ENCODE results near the gene TMEM208.

Gene TMEM208

DNA sequence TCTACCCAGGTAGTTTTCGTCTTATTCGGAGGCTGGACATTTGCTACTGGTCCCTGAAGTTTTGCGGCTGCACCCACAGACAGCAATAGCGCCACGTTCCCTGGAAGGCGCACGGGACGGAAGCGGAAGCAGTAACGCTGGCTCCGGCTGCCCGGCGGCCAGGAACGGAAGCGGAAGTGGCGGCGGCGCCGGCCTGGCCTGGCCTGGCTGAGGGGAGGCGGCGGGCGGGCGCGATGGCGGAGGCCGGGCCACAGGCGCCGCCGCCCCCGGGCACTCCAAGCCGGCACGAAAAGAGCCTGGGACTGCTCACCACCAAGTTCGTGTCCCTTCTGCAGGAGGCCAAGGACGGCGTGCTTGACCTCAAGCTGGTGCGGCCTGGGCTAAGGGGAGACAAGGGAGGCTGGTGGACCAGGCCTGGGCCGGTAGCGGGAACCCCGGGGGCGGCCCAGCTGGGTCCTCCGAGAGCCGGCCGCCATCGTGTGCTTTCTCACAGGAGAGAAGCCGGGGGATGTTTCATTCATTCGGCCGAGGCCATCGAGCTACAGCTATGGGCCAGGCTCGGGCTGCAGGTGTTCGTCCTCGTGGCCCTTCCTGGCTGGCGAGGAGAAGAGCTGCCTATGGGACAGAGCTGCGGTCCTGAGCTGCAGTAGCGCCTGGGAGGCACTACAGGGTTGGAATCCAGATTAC, 34.8 kb upstream of the TMEM208 start, which contains the start of gene E2F4:
TSS of gene E2F4 (plus strand) at position 161 of the 687 bp plus-strand sequence. CDS start at position 234, 73 bp downstream.
- peak; percentile 84 for DNase-seq (ENCODE audit: low read depth)

DNA sequence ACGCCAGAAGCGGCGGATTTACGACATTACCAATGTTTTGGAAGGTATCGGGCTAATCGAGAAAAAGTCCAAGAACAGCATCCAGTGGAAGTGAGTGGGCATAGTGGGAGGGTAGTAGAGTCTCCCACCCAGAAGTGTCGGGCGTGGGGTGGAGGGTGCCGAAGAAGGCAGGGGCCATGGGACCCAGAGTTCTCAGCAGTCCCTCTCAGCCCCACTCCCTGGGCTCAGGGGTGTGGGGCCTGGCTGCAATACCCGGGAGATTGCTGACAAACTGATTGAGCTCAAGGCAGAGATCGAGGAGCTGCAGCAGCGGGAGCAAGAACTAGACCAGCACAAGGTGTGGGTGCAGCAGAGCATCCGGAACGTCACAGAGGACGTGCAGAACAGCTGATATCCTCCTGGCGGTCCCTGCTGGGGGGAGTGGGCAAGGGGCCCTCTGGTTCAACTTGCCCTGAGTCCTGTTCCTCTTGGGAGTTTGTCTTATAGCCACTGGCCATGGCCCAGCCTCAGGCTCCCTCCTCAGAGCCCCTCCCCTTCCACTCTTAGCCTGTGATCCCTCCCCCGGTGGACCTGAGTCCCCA, 34.1 kb upstream of the TMEM208 start:
- no peak for DNase-seq (ENCODE audit: low read depth)

DNA sequence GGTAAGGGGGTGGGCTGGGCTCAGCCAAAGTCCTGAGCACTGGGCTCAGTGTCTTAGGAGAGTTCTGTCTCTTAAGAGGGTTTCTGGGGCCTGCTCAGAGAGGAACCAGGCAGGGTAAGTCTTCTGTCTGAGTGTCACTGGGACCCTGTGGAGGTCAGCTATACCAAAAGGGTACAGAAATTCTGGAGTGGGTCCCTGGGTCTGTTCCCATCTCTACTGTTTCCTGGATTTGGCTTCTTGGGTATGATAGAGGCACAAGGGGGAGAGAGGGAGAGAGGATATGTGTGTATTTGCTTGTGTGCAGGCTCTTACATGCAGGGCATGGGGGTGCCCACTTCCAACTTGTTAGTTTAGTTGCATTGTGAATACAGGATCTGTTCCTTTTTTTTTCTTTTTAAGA, 33.4 kb upstream of the TMEM208 start:
- no peak for DNase-seq (ENCODE audit: low read depth)

DNA sequence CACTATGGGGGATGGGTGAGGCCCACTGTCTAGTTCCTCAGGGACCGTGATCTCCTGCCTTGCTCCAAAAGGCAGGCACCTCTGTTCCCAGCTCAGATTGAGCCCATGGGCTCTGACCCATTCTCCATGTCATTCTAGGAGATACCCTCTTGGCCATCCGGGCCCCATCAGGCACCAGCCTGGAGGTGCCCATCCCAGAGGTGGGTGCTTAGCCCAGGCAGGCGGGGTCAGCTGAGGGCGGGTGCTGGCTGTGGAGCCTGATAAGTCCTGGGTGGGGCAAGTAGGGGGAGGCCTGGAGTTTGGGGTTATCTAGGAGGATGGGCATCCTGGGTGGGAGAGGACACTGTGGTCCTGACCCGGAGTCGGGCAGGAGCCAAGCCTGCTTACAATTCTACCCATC, 32.7 kb upstream of the TMEM208 start:
- no peak for DNase-seq (ENCODE audit: low read depth)

DNA sequence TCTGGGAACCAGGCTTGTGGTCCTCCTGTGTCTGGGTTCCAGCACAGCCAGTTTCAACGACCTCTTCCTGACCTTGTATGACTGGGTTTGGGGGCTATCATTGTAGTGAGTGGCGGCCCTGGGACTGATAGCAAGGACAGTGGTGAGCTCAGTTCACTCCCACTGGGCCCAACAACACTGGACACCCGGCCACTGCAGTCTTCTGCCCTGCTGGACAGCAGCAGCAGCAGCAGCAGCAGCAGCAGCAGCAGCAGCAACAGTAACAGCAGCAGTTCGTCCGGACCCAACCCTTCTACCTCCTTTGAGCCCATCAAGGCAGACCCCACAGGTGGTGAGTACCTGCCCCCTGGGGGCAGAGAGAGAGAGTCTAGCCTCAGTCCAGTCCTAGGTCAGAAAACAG, 31.3 kb upstream of the TMEM208 start:
- DNase-seq (ENCODE audit: low read depth), result no peak

DNA sequence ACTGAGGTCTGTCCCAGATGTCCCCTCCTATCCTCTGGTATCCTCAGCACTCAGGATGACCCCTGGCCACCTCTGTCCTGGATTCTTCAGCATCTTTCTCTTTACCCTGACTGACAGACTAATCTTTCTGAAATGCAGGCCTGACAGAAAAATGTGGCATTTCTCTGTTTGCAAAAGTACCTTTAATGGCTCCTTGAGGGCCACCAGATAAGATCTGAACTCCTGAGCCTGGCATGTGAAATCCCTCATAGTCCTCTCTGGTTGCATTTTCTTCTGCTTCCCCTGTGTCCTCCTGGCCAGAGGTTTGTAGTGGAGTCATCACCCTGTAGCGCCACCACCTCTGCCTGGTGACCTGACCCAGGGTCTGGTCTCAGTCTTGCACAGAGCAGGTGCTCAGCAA, 30.0 kb upstream of the TMEM208 start:
- DNase-seq (ENCODE audit: low read depth), result no peak

DNA sequence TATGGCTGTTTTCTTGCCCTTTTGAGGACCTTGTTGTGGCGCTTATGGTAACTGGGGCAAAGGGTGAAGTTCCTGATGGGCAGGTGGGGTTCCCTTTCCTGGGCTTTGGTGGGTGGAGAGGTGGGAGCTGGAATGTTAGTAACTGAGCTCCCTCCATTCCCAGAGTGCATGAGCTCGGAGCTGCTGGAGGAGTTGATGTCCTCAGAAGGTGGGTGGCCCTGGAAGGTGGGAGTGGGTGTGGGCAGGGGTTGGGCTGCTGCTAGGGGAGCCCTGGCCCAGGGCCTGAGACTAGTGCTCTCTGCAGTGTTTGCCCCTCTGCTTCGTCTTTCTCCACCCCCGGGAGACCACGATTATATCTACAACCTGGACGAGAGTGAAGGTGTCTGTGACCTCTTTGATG, 29.2 kb upstream of the TMEM208 start:
- DNase-seq (ENCODE audit: low read depth), result no peak

DNA sequence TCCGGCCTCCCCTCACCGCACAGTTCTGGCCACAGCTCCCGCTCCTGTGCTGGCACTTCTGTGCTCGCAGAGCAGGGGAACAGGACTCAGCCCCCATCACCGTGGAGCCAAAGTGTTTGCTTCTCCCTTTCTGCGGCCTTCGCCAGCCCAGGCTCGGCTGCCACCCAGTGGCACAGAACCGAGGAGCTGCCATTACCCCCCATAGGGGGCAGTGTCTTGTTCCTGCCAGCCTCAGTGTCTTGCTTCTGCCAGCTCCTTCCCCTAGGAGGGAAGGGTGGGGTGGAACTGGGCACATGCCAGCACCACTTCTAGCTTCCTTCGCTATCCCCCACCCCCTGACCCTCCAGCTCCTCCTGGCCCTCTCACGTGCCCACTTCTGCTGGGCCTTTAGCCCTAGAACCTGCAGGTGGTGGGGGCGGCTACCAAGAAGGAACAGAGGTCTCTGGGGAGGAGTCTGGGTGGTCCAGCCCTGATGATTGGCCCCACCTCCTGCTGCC, 28.6 kb upstream of the TMEM208 start:
- no peak for DNase-seq (ENCODE audit: low read depth)

DNA sequence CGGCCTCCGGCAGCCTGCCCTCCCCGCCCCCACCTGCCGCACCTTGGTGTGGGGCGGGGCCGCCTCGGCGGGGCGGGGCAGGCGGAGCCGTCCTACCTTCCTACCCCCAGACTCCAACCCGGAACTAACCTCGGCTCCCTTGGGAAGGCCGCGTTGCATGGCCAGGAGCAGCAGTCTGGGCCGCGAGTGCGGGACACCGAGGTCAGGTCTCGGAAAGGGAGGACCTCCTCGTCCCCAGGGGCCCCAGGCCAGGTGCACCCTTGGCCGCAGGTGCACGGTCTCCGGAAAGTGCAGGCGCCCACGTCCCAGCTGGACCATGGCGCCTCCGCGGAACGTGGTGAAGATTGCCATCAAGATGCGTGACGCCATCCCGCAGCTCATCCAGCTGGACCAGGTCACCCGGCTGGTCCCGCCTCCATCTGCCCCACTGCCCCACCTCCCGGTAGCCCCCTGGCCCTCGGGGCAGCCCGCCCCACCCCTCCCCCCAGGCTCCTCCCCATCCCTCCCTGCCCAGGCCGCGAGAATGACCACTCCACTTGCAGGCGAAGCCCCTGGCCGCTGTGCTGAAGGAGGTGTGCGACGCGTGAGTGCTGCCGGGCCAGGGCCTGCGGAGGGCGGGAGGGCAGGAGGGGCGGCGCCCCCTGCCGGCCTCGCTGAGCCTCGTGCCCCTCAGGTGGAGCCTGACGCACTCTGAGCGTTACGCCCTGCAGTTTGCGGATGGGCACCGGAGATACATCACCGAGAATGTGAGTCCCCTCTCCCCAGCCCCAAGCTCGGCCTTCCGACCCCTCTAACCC, 27.7 kb upstream of the TMEM208 start, which contains the start of gene ELMO3:
TSS of gene ELMO3 (plus strand) at position 121 of the 797 bp plus-strand sequence. CDS start at position 317, 196 bp downstream.
- DNase-seq (ENCODE audit: low read depth), result no peak

DNA sequence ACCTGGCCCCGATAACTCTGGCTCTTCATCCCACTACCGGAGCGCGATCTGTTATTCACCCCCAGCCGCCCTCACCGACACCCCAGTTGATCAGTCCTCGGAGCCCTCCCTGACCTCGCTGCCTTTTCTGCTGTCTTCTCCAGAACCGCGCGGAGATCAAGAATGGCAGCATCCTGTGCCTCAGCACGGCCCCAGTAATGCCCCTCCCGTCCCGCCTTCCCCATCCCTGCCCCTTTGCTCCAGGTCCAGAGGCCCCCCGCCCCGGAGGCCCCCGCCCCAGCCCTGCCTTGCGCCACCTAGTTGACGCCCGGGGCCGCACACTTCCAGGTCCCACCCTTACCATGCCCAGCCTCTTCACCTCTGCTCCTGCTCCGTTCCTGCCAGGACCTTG, 27.1 kb upstream of the TMEM208 start:
- DNase-seq (ENCODE audit: low read depth), result no peak

DNA sequence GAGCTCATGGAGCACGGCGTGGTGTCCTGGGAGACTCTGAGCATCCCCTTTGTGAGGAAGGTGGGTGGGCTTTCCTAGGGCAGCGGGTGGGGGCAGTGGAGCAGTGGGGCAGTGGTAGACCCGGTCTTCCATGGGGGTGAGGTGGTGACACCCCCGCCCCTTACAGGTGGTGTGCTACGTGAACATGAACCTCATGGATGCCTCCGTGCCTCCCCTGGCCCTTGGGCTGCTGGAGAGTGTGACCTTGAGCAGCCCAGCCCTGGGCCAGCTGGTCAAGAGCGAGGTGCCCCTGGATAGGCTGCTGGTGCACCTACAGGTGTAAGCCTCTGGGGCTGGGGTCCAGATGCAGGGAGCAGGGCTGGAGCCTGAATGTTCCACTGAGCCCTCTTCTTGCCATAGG, 26.4 kb upstream of the TMEM208 start:
- no peak for DNase-seq (ENCODE audit: low read depth)

DNA sequence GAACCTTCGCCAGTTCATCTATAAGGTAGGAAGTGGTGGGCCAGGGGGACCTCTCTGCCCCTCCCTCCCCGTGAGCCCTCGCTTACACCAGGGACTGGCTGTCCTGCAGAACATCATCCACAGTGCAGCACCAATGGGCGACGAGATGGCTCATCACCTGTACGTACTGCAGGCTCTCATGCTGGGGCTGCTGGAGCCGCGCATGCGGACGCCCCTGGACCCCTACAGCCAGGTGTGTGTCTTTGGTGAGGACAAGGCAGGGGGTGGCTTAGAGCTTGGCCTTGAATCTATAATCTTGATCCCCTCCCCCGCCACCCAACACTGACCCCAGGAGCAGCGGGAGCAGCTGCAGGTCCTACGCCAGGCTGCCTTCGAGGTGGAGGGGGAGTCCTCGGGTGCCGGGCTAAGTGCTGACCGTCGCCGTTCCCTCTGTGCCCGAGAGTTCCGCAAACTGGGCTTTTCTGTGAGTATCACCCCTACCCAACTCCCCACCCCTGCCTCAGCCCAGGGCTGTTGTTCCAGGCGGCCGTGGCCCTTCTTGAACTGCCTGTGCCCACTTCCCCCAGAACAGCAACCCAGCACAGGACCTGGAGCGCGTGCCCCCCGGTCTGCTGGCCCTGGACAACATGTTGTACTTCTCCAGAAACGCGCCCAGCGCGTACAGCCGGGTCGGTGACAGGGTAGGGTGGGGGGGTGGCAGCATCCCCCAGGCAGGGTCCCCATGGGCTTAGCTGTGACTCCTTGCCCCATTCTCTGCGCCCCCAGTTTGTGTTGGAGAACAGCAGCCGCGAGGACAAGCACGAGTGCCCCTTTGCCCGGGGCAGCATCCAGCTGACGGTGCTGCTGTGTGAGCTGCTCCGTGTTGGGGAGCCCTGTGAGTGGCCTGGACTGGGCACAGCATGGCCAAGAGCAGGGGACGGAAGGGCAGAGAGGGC, 25.3 kb upstream of the TMEM208 start:
- no peak for DNase-seq (ENCODE audit: low read depth)

DNA sequence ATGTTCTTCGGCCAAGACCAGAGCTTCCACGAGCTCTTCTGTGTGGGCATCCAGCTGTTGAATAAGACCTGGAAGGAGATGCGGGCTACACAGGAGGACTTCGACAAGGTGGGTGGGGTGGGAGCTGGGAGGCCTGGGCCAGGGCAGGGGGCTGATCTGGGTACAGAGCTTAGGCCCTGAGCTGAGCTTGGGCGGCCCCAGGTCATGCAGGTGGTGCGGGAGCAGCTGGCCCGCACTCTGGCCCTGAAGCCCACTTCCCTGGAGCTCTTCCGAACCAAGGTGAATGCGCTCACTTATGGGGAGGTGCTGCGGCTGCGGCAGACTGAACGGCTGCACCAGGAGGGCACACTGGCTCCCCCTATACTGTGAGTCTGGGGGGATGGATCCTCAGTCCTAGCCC, 24.5 kb upstream of the TMEM208 start:
- no peak for DNase-seq (ENCODE audit: low read depth)

DNA sequence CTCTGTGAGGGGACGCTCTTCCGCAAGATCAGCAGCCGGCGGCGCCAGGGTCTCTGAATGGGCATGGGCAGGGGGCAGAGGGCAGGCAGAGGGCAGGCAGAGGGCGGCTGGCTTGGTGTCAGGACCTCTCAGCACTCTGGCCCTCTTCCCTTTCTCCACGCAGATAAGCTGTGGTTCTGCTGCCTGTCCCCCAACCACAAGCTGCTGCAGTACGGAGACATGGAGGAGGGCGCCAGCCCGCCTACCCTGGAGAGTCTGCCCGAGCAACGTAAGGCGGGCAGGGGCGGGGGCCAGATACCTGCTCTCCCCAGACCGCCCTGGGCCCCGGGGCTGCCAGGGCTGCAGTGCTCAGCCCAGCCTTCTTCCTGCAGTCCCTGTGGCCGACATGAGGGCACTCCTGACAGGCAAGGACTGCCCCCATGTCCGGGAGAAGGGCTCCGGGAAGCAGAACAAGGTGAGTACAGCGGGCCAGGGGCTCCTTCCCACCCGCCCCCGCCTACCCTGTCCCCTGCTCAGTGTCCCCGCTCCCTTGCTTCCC, 23.9 kb upstream of the TMEM208 start:
- no peak for DNase-seq (ENCODE audit: low read depth)

DNA sequence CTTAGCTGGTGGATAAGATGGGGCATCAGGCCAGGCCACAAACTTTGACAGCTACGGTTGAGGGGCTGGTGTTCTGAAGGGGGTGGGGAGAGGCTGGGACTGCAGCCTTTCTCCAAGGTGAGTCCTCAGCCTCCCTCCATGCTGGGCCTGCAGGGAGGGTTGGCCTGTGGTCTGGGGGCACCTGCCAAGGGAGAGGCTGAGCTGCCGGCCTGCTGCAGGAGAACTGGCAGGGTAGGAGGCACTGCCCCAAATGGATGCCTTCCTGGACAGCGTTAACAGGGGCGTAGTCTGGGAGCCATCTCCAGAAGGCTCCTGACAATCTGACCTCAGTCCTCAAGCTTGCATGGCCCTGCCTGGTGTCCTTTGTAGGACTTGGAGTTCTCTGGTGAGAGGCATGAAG, 22.9 kb upstream of the TMEM208 start:
- no peak for DNase-seq (ENCODE audit: low read depth)

DNA sequence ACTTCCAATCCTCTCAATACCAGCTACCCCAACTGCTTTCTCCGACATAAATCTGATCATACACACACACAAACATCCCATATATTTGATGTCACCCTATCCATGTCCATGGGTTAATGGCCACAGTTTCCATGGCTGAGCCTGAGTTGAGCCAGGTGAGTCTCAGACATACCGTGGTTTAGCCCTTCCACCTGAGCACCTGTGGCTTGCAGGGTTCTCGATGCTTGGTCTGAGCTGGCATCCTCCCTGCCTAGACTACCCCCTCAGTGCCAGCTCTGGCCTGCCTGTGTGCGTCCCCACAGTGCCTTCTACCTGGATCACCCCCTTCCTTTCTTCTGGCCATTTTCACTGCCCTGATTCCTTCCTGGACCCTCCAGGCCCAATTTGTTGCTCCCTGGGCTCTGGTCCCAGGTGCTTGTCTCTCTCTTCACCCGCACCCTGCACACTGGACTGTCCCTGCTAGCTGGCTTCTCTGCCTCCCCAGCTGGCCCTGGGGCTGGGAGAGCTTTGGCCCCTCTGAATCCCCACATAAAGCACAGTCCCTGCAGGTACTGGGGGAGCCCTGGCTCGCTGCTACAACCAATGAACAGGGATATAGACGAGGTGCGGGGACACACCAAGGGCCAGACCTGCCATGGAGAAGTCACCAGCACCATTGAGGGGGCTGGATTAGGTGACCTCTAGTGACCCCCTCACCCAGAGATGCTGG, 20.6 kb upstream of the TMEM208 start:
- DNase-seq (ENCODE audit: low read depth), result no peak

DNA sequence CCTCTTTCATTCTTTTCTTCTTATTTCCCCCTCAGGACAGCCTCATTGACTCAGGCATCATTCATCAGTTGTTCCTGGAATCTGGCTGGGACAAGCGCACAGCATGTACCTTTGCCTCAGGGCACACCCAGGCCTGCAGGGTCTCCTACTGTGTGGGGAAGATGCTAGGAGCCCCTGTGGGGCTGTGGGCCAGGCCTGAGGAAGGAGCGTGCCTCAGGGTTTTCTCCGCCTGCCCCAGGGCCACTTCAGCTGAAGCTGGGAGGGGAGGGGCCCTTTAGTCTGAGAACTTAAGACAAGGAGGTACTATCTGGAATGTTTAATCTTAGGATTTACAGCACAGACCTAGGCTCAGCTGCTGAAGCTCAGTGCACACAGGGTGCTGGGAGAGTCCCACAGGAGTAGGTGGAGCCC, 20.1 kb upstream of the TMEM208 start:
- DNase-seq (ENCODE audit: low read depth), result no peak

DNA sequence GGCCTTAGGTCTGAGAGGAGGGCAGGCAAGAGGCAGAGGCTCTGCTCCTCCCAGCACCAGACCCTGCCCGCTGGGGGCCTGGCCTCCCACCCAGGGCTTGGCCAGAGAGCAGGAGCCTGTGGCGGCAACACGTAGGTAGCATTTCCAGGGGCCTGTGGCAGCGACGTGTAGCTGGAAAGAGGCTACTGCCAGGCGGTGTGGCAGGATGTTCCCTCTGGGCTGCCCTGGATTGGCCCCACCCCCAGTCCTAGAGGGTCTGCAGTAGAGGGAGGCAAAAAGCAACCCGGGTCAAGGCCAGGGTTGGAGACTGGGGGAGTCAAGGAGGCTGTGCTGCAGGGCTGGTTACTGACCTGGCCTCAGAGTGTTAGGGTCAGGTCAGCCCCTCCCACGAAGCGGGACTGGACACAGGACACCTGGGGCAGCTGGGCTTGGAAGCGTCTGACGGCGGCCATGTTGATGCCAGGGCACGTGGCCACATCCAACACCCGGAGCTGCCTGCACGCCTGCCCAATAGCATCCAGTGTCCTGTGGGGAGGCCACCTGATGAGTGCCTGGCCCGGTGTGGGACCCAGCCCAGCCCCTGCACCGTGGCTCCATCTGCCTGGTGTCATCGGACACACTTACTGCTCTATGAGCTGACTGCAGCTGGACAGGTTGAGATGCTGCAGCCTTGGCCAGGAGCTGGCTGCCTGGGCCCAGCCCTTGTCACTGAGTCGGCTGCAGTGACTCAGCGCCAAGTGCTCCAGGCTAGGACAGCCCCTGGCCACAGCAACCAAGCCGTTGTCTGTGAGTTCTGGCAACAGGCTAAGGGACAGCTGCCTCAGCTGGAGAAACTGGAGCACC, 19.5 kb upstream of the TMEM208 start:
- no peak for DNase-seq (ENCODE audit: low read depth)

DNA sequence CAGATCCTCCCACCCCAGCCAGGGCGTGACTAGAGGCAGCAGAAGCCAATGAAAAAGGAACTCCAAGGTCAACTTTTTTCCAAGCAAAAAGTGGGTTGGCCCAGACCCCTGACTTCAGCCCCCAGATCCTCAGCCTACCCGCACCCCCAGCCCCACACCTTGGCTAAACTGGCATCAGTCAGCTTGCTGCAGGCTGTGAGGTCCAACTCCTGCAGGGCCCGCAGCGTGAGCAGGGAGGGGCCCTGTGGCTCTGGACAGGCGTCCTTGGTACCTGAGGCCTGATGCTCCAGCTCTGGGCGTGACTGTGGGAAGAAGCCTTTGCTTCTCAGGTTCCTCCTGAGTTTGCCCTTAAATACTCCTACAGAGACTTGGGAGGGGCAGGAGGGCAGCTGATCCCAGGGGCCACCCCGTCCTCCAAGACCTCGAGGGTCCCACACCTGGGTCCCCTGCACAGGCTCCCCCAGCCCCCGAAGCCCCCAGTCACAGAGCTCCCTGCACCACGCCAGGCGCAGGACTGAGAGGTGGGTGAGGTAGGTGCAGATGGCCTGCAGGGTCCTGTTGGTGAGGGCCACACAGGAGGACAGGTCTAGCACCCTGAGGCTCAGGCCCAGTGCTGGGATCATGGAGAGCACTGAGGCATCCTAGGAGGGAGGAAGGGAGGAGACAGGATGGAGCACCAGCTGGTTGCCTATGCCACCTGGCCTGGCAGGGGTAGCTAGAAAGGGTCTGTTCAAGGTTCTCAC, 18.6 kb upstream of the TMEM208 start:
- DNase-seq (ENCODE audit: low read depth), result no peak

Measured in activated T-helper 1 cell treated with Interleukin-2 at 50 U/mL for 16 hours (primary cell).